ENCODE results near the gene GAL.

GAL gene

GRCh38 chr11:68683121-68683520, 1.2 kb upstream of the GAL start:
- no peak for DNase-seq

GRCh38 chr11:68683536-68684384, 584 bp upstream of the GAL start:
- DNase-seq, result no peak

GRCh38 chr11:68685656-68686380, 1.5 kb downstream of the GAL start:
- DNase-seq, result no peak

- DNase-seq, result no peak
These were observed 2.1 kb downstream of the GAL start for GRCh38 chr11:68686486-68686885.

- no peak for DNase-seq
These were observed 3.0 kb downstream of the GAL start for GRCh38 chr11:68687311-68687710.

- DNase-seq, result no peak
These were observed 3.6 kb downstream of the GAL start for GRCh38 chr11:68687986-68688385.

- no peak for DNase-seq
These were observed 4.5 kb downstream of the GAL start for GRCh38 chr11:68688881-68689280.

- no peak for DNase-seq
These were observed 5.6 kb downstream of the GAL start for GRCh38 chr11:68689737-68690625.

- no peak for DNase-seq
These were observed 6.5 kb downstream of the GAL start for GRCh38 chr11:68690671-68691401.

GRCh38 chr11:68691402-68691784, 7.0 kb downstream of the GAL start:
- no peak for DNase-seq

- no peak for DNase-seq
These were observed 7.8 kb downstream of the GAL start for GRCh38 chr11:68692115-68692514.

GRCh38 chr11:68692871-68693483, 8.6 kb downstream of the GAL start:
- DNase-seq, result no peak

- no peak for DNase-seq
These were observed 9.1 kb downstream of the GAL start for GRCh38 chr11:68693484-68693882.

- no peak for DNase-seq
These were observed 10.3 kb downstream of the GAL start for GRCh38 chr11:68694431-68695297.

- no peak for DNase-seq
These were observed 11.2 kb downstream of the GAL start for GRCh38 chr11:68695531-68695930.

GRCh38 chr11:68698993-68699392, 14.6 kb downstream of the GAL start:
- DNase-seq, result no peak

GRCh38 chr11:68704887-68705286, 20.5 kb downstream of the GAL start:
- no peak for DNase-seq

GRCh38 chr11:68707527-68707926, 23.2 kb downstream of the GAL start:
- no peak for DNase-seq

GRCh38 chr11:68709062-68709461, 24.7 kb downstream of the GAL start:
- no peak for DNase-seq

GRCh38 chr11:68710409-68710808, 26.1 kb downstream of the GAL start:
- no peak for DNase-seq

- DNase-seq, result no peak
These were observed 26.8 kb downstream of the GAL start for GRCh38 chr11:68711114-68711513.
